ENCODE measurements around the gene EMC8. TPM values are rescaled to one million over a fixed set of nuclear protein-coding genes. Genes with fewer than 3 reads are reported as not detected.

The EMC8 gene
- total RNA-seq, 1 experiment from 2014 or later, result 73.0 TPM

DNA sequence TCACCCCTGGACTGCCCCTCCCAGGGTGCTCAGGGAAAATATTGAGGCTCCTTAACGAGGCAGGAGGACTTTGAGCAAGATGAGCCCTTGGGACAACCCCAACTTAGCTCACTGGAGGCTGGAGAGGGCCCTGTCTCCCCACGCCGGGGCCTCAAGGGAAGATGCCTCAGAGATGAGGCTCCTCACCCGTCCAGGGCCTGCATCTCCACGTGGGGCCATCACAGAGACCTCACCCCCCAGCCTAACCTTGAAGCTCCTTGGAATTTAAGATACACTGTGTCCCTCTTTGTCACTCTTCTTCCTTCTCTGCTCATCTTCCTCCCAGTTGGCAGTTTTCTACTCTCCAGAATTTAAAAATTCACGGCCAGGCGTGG is 11.4 kb upstream of the EMC8 start:
- Histone ChIP-seq H3K79me2 (ENCODE audit: insufficient read depth, low read length) (no peaks in the 10 kb centered on the region), H3K9ac (ENCODE audit: low read length) (no peak overlapping the region), H3K36me3 (ENCODE audit: control insufficient read depth in 1 of 2, insufficient read depth in 2 of 2, low read length in 2 of 2) (peaks cover 11 to 13% of the 10 kb centered on the region in 2 experiments; a peak in 3 of 4 replicates), H3K27me3 (ENCODE audit: insufficient read depth, low read length) (peaks cover 10% of the 10 kb centered on the region; the same call in 1 of the 2 replicates), H3K9me3 (ENCODE audit: control insufficient read depth in 1 of 2, insufficient read depth in 1 of 2, low read depth in 1 of 2, low read length in 2 of 2) (no peaks in the 10 kb centered on the region), H3K4me2 (ENCODE audit: low read length) (no peak overlapping the region), H3K27ac (ENCODE audit: low read depth, low read length) (no peak overlapping the region), H3K9me2 (ENCODE audit: insufficient read depth) (no peaks in the 10 kb centered on the region), H3K4me3 (replicated peaks in 1 of 2; ENCODE audit: low read depth in 1 of 2, low read length in 2 of 2) (no peak overlapping the region), H3K4me1 (ENCODE audit: control insufficient read depth in 1 of 2, insufficient read depth in 2 of 2, low read length in 2 of 2) (no peaks in the 10 kb centered on the region), H4K20me1 (ENCODE audit: insufficient read depth) (no peaks in the 10 kb centered on the region), H2AFZ (ENCODE audit: low read depth, low read length, poor library complexity, severe bottlenecking) (no peak overlapping the region)
- POLR2A ChIA-PET, result no interaction called here
- RAD21 ChIA-PET (ENCODE audit: low non-redundant PET in 1 of 2, low total read pairs in 2 of 2, uncharacterized antibody in 2 of 2, unreplicated experiment in 2 of 2), result no interaction called here
- intact Hi-C loops (cut with micrococcal nuclease), result no loop called here
- no peak for ATAC-seq
- no TSS peak for BruUV-seq (replicated peaks)
- DNase-seq (ENCODE audit: low read depth, low spot score), result no peak
- CTCF ChIA-PET, result interaction anchor here (1.6 to 2.1 kb wide), 2 partner anchors 8 to 10 kb away, joined by 5 to 7 read pairs; no protein-coding TSS in a partner anchor
- TF ChIP-seq CEBPB (IDR thresholded peaks at IDR 0.05; ENCODE audit: low read depth), result no peak
- no peak for TF ChIP-seq TCF7L2 (IDR thresholded peaks at IDR 0.05; ENCODE audit: borderline replicate concordance, extremely low read depth, insufficient read depth, insufficient read length)
- no peak for TF ChIP-seq POLR2A (IDR thresholded peaks at IDR 0.05; ENCODE audit: borderline replicate concordance, extremely low read depth, insufficient read depth, insufficient read length)
- TF ChIP-seq, protein P1, sequence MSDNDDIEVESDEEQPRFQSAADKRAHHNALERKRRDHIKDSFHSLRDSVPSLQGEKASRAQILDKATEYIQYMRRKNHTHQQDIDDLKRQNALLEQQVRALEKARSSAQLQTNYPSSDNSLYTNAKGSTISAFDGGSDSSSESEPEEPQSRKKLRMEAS (IDR thresholded peaks at IDR 0.05), result no peak
- TF ChIP-seq, protein P2, sequence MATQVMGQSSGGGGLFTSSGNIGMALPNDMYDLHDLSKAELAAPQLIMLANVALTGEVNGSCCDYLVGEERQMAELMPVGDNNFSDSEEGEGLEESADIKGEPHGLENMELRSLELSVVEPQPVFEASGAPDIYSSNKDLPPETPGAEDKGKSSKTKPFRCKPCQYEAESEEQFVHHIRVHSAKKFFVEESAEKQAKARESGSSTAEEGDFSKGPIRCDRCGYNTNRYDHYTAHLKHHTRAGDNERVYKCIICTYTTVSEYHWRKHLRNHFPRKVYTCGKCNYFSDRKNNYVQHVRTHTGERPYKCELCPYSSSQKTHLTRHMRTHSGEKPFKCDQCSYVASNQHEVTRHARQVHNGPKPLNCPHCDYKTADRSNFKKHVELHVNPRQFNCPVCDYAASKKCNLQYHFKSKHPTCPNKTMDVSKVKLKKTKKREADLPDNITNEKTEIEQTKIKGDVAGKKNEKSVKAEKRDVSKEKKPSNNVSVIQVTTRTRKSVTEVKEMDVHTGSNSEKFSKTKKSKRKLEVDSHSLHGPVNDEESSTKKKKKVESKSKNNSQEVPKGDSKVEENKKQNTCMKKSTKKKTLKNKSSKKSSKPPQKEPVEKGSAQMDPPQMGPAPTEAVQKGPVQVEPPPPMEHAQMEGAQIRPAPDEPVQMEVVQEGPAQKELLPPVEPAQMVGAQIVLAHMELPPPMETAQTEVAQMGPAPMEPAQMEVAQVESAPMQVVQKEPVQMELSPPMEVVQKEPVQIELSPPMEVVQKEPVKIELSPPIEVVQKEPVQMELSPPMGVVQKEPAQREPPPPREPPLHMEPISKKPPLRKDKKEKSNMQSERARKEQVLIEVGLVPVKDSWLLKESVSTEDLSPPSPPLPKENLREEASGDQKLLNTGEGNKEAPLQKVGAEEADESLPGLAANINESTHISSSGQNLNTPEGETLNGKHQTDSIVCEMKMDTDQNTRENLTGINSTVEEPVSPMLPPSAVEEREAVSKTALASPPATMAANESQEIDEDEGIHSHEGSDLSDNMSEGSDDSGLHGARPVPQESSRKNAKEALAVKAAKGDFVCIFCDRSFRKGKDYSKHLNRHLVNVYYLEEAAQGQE (IDR thresholded peaks at IDR 0.05; ENCODE audit: low read depth), result no peak
- no peak for TF ChIP-seq CBX3 (IDR thresholded peaks at IDR 0.05; ENCODE audit: low read depth)
- TF ChIP-seq, protein P3, sequence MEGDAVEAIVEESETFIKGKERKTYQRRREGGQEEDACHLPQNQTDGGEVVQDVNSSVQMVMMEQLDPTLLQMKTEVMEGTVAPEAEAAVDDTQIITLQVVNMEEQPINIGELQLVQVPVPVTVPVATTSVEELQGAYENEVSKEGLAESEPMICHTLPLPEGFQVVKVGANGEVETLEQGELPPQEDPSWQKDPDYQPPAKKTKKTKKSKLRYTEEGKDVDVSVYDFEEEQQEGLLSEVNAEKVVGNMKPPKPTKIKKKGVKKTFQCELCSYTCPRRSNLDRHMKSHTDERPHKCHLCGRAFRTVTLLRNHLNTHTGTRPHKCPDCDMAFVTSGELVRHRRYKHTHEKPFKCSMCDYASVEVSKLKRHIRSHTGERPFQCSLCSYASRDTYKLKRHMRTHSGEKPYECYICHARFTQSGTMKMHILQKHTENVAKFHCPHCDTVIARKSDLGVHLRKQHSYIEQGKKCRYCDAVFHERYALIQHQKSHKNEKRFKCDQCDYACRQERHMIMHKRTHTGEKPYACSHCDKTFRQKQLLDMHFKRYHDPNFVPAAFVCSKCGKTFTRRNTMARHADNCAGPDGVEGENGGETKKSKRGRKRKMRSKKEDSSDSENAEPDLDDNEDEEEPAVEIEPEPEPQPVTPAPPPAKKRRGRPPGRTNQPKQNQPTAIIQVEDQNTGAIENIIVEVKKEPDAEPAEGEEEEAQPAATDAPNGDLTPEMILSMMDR (IDR thresholded peaks at IDR 0.05 in 2 of 3, conservative IDR thresholded peaks at IDR 0.05 in 1 of 3; ENCODE audit: borderline replicate concordance in 1 of 3, insufficient read depth in 1 of 3, low read depth in 2 of 3, low read length in 2 of 3), result no peak
- TF ChIP-seq RAD21 (IDR thresholded peaks at IDR 0.05; ENCODE audit: low read depth), result no peak
- no peak for TF ChIP-seq SIN3A (IDR thresholded peaks at IDR 0.05; ENCODE audit: low read depth)
- TF ChIP-seq ELF1 (IDR thresholded peaks at IDR 0.05; ENCODE audit: borderline replicate concordance, low read depth), result no peak
